ENCODE data around the gene HLA-DOA.

DNA sequence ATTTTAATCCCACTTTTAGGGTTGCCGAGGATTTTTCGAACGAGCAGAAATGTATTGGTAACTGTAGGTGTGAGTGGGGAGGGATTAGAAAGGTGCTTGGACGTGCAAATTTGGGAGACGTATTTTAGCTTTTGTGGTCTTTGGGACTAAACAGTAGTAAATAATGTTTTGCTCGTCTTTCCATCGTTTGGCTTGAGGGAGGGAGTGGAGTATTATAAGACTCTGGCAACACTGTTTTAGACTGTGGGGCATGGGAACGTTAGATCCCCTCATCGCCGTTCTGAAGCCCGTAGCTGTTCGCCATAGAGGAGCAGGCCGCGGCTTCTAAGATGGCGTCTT is 38.2 kb downstream of the HLA-DOA start:
- TF ChIP-seq, protein P1, sequence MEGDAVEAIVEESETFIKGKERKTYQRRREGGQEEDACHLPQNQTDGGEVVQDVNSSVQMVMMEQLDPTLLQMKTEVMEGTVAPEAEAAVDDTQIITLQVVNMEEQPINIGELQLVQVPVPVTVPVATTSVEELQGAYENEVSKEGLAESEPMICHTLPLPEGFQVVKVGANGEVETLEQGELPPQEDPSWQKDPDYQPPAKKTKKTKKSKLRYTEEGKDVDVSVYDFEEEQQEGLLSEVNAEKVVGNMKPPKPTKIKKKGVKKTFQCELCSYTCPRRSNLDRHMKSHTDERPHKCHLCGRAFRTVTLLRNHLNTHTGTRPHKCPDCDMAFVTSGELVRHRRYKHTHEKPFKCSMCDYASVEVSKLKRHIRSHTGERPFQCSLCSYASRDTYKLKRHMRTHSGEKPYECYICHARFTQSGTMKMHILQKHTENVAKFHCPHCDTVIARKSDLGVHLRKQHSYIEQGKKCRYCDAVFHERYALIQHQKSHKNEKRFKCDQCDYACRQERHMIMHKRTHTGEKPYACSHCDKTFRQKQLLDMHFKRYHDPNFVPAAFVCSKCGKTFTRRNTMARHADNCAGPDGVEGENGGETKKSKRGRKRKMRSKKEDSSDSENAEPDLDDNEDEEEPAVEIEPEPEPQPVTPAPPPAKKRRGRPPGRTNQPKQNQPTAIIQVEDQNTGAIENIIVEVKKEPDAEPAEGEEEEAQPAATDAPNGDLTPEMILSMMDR (IDR thresholded peaks at IDR 0.05), result no peak
- no peak for TF ChIP-seq POLR2A (IDR thresholded peaks at IDR 0.05)
- TF ChIP-seq POLR2AphosphoS5 (IDR thresholded peaks at IDR 0.05), result no peak
